Epithelial cell of umbilical artery (primary cell): ENCODE data around the gene GPR132. TPM values are rescaled to one million over a fixed set of nuclear protein-coding genes. Genes with fewer than 3 reads are reported as not detected.

Experiments used
- total RNA-seq: library from RNA; depleted of rRNA; stranded (reverse); fragments of >200 nt; gene quantifications from 2 replicates; pipeline ENCODE4 v1.2.3, GENCODE V29; 2014

GPR132 gene, protein sequence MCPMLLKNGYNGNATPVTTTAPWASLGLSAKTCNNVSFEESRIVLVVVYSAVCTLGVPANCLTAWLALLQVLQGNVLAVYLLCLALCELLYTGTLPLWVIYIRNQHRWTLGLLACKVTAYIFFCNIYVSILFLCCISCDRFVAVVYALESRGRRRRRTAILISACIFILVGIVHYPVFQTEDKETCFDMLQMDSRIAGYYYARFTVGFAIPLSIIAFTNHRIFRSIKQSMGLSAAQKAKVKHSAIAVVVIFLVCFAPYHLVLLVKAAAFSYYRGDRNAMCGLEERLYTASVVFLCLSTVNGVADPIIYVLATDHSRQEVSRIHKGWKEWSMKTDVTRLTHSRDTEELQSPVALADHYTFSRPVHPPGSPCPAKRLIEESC
- total RNA-seq, result not detected in 2 replicates

DNA sequence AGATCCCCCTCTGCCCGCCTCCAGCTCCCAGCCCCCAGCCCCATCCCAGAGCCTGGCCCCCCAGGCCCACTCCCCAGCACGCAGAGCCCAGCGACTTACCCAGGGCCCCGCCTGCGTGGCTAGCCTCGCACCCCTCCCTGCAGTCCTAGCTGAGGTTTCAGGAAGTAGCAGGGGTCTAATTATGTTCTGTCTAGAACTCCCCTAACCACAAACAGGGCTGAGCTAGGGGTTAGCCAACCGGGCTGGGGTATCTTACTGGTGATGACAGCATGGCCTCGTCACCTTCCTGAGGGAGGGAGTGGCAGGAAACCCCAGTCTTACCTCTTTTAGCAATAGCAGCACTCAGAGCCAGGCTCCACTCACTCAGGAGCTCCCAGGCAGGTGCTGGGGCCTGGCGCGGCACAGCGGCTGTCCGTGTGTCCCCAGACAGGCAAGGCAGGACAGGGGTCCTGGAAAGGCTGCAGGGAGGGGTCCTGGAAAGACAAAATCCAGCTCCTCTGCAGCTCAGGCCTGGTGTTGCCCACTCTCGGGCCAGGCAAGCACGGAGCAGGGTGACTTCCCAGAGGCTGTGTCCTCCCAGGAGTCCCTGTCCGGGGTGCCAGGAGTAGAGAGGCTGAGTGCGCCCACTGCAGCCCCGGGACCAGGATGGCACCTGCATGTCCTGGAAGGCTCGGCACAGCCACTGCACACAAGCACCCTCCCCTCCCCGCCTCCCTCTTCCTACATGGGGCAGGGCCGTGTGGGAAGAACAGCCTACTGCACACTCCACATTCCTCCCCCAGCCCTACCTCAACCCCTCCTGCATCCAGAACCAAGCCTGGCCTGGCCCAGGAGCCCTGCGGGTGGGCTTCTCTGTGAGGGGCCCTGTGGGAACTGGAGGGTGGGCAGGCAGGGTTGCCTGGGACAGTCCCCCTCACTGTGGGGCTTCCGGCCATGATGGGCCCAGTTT is at the start of gene GPR132:
GPR132 (minus strand) TSS at position 151 of the 949 bp plus-strand sequence. CDS start 10,010 bp downstream, outside the sequence.

DNA sequence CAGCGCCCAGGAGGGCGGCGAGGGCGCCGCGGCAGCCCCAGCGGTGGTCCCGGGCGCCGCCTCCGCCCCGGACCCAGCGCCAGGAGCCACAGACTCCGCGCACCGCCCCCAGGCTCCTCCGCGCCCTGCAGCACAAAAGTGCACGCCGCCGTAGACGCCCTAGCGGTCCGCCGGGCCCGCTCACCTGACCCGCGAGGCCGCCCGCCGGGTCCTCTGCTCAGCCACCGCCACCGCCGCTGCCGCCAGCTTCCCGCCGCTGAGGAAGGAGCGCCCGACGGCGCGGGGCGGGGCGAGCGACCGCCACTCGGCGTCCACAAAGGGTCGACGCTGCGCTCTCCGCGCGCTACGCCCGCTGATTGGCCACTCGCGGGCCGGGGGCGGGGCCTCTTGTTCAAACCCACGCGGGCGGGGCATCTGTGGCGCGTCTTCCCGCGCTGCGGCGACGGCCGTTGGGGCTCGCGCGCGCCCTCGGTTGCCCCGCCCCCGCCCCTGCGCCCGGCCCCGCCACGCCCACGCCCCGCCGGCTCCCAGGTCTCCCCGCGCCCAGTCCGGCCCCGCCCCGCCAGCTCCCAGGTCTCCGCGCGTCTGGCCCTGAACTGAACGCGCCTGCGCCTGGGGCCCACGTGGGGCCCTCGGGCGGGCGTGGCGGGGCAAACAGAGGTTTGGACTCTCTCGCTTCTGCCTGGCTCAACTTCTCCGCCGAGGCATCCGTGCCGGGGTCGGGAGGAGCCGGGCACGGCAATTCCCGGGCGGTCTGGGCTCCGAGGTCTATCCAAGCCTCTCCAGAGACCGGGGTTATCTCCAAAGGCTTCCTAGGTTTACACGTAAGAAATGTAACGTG is 44.2 kb downstream of the GPR132 start, which contains the start of gene CDCA4:
CDCA4 (minus strand) TSS at position 269 of the 841 bp plus-strand sequence. CDS start 9,154 bp downstream, outside the sequence.

Other genes starting within 250 kb of the GPR132 start
- 10.5 and 11.0 TPM in 2 replicates for gene CEP170B, start 200.2 kb downstream of the GPR132 start, total RNA-seq
- not detected in 2 replicates for gene PLD4, start 140.6 kb downstream of the GPR132 start, total RNA-seq
- 42.6 and 42.7 TPM in 2 replicates for gene AHNAK2, start 87.1 kb downstream of the GPR132 start, total RNA-seq
- 2.9 and 3.6 TPM in 2 replicates for gene CLBA1, start 79.6 kb downstream of the GPR132 start, total RNA-seq
- 49.7 and 51.0 TPM in 2 replicates for gene CDCA4, start 44.3 kb downstream of the GPR132 start, total RNA-seq
- gene JAG2, start 103.3 kb upstream of the GPR132 start, total RNA-seq, result 23.9 and 41.9 TPM in 2 replicates
- 27.7 and 47.1 TPM in 2 replicates for gene NUDT14, start 115.9 kb upstream of the GPR132 start, total RNA-seq
- gene BTBD6, start 183.1 kb upstream of the GPR132 start, total RNA-seq, result 54.7 and 61.1 TPM in 2 replicates
- gene BRF1, start 235.6 kb upstream of the GPR132 start, total RNA-seq, result 32.7 and 33.5 TPM in 2 replicates
- 33.4 and 36.7 TPM in 2 replicates for gene PACS2, start 249.3 kb upstream of the GPR132 start, total RNA-seq